Fibroblast of lung (primary cell): ENCODE results near the gene ACOXL. TPM values are rescaled to one million over a fixed set of nuclear protein-coding genes. Genes with fewer than 3 reads are reported as not detected.

Experiments used
- DNase-seq, 2 donors: peaks; one replicate each; pipeline versions ENCODE4 v3.0.0 to v3.0.0-alpha.2; 2010; ENCODE audit warnings: low read depth in 2 of 2
- H2AFZ ChIP-seq: 2 replicates; pipeline ENCODE4 v1.5.1; 2012; ENCODE audit warnings: low read length, control low read depth, inconsistent platforms
- H3K27ac ChIP-seq: 2 replicates; pipeline ENCODE4 v1.5.1; 2011; ENCODE audit warnings: low read length, control low read depth; ENCODE audit not compliant: insufficient read depth
- H3K27me3 ChIP-seq: 2 replicates; pipeline ENCODE4 v1.5.1; 2011; ENCODE audit warnings: mild to moderate bottlenecking, low read length; ENCODE audit not compliant: control insufficient read depth, insufficient read depth
- H3K36me3 ChIP-seq: 2 replicates; pipeline ENCODE4 v1.5.1; 2011; ENCODE audit warnings: low read length; ENCODE audit not compliant: control insufficient read depth, insufficient read depth
- H3K4me1 ChIP-seq: 2 replicates; pipeline ENCODE4 v1.5.1; 2011; ENCODE audit warnings: low read length; ENCODE audit not compliant: control insufficient read depth, insufficient read depth; ENCODE audit errors: extremely low read depth
- H3K4me2 ChIP-seq: 2 replicates; pipeline ENCODE4 v1.5.1; 2011; ENCODE audit warnings: low read length, control low read depth; ENCODE audit not compliant: insufficient read depth; ENCODE audit errors: extremely low read depth
- H3K4me3 ChIP-seq, 4 experiments: fragments of 200-600 bp in 1 of 4; sonication (generic) in 1 of 4; replicated peaks in 1 of 4; 2 replicates each; pipeline ENCODE4 v1.5.1; 2011 to 2016; ENCODE audit warnings: low read length in 4 of 4, low read depth in 3 of 4, mild to moderate bottlenecking in 3 of 4, control low read depth in 2 of 4, inconsistent platforms in 1 of 4, mixed read lengths in 1 of 4; ENCODE audit not compliant: insufficient read depth in 1 of 4; ENCODE audit errors: control extremely low read depth in 1 of 4
- H3K79me2 ChIP-seq: 2 replicates; pipeline ENCODE4 v1.5.1; 2012; ENCODE audit warnings: mild to moderate bottlenecking, low read length, inconsistent platforms; ENCODE audit not compliant: control insufficient read depth, insufficient read depth
- H3K9ac ChIP-seq: 2 replicates; pipeline ENCODE4 v1.5.1; 2011; ENCODE audit warnings: mild to moderate bottlenecking, low read length, control low read depth; ENCODE audit not compliant: insufficient read depth
- H3K9me3 ChIP-seq: 2 replicates; pipeline ENCODE4 v1.5.1; 2012; ENCODE audit warnings: low read depth, low read length; ENCODE audit not compliant: control insufficient read depth, insufficient read depth
- H4K20me1 ChIP-seq: 2 replicates; pipeline ENCODE4 v1.5.1; 2011; ENCODE audit warnings: low read length; ENCODE audit not compliant: control insufficient read depth, insufficient read depth; ENCODE audit errors: extremely low read depth
- EZH2 ChIP-seq: IDR thresholded peaks from 2 replicates; pipeline ENCODE4 v1.5.1; 2012; ENCODE audit warnings: low read length, control low read depth, mild to moderate bottlenecking; ENCODE audit errors: missing control alignments
- polyA plus RNA-seq, 2 donors: library from polyadenylated mRNA; depleted of rRNA in 1 of 2; stranded (reverse) in 1 of 2; unstranded in 1 of 2; fragments of >200 nt; gene quantifications; 2 replicates each; pipeline ENCODE4 v1.2.1, GENCODE V29; 2011 to 2012; ENCODE audit warnings: missing spikeins in 1 of 2
- total RNA-seq: library from RNA; depleted of rRNA; stranded (reverse); fragments of >200 nt; gene quantifications from 2 replicates; pipeline ENCODE4 v1.2.1, GENCODE V29; 2014
- TF ChIP-seq, protein P1 (sequence below), 2 donors: IDR thresholded peaks in 1 of 2; conservative IDR thresholded peaks in 1 of 2; 1 replicate in 1 of 2; 2 replicates in 1 of 2; pipeline ENCODE4 v1.5.1; 2011 to 2012; ENCODE audit warnings: low read length in 2 of 2, control low read depth in 1 of 2, inconsistent platforms in 1 of 2, low read depth in 1 of 2, mild to moderate bottlenecking in 1 of 2

ACOXL gene
- total and polyA plus RNA-seq, 2 donors (not counting 1 experiment from before 2014, with no cell fraction given): not detected

DNA sequence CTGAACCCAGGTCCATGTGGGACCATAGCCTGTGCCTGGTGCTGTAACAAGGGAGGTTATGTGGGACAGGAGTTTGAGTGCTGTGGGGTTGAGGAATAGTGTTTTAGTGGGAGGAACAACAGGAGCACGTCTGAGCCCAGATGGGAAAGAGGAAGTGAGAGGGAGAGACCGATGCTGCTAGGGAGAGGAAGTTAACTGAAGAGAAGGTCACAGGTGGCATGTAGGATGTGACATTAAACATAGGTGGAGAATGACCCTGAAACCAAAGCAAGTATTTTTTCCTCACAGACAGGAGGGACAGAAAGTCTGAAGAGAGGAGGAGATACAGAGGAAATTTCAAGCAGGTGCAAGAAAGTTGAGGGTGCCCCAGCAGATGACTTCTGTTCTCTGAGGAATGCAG lies 87.8 kb downstream of the ACOXL start:
- Histone ChIP-seq H3K27me3 (no peaks in the 10 kb centered on the region), H3K36me3 (no peaks in the 10 kb centered on the region), H4K20me1 (no peaks in the 10 kb centered on the region), H3K4me3 (no peak overlapping the region), H3K27ac (no peak overlapping the region), H3K79me2 (no peaks in the 10 kb centered on the region), H3K9ac (no peak overlapping the region), H2AFZ (no peak overlapping the region), H3K4me2 (no peak overlapping the region), H3K9me3 (no peaks in the 10 kb centered on the region), H3K4me1 (no peaks in the 10 kb centered on the region)
- DNase-seq: no peak
- TF ChIP-seq, protein P1, sequence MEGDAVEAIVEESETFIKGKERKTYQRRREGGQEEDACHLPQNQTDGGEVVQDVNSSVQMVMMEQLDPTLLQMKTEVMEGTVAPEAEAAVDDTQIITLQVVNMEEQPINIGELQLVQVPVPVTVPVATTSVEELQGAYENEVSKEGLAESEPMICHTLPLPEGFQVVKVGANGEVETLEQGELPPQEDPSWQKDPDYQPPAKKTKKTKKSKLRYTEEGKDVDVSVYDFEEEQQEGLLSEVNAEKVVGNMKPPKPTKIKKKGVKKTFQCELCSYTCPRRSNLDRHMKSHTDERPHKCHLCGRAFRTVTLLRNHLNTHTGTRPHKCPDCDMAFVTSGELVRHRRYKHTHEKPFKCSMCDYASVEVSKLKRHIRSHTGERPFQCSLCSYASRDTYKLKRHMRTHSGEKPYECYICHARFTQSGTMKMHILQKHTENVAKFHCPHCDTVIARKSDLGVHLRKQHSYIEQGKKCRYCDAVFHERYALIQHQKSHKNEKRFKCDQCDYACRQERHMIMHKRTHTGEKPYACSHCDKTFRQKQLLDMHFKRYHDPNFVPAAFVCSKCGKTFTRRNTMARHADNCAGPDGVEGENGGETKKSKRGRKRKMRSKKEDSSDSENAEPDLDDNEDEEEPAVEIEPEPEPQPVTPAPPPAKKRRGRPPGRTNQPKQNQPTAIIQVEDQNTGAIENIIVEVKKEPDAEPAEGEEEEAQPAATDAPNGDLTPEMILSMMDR (conservative IDR thresholded peaks at IDR 0.05 in 1 of 2, IDR thresholded peaks at IDR 0.05 in 1 of 2; ENCODE audit: low read depth in 1 of 2, low read length in 2 of 2): no peak
- TF ChIP-seq EZH2: no peak

DNA sequence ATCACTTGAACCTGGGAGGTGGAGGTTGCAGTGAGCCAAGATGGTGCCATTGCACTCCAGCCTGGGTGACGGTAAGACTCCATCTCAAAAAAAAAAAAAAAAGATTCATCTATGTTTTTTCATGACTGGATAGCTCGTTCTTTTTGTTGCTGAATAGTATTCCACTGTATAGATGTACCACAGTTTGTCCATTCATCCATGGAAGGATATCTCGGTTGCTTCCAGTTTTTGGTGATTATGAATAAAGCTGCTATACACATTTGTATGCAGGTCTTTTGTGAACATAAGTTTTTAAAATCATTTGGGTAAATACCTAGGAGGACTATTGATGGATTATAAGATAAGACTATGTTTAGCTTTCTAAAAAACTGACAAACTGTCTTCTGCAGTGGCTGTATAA lies 90.8 kb downstream of the ACOXL start:
- H3K4me2 ChIP-seq: no peak overlapping the region
- H3K9ac ChIP-seq: no peak overlapping the region
- no peaks in the 10 kb centered on the region for H3K9me3 ChIP-seq
- TF ChIP-seq, protein P1 (conservative IDR thresholded peaks at IDR 0.05 in 1 of 2, IDR thresholded peaks at IDR 0.05 in 1 of 2; ENCODE audit: low read depth in 1 of 2, low read length in 2 of 2): no peak
- no peak for TF ChIP-seq EZH2
- H3K27me3 ChIP-seq: no peaks in the 10 kb centered on the region
- no peaks in the 10 kb centered on the region for H3K79me2 ChIP-seq
- H3K4me3 ChIP-seq: no peak overlapping the region
- no peaks in the 10 kb centered on the region for H3K36me3 ChIP-seq
- no peak overlapping the region for H2AFZ ChIP-seq
- DNase-seq: no peak
- no peaks in the 10 kb centered on the region for H3K4me1 ChIP-seq
- no peak overlapping the region for H3K27ac ChIP-seq
- no peaks in the 10 kb centered on the region for H4K20me1 ChIP-seq

- H4K20me1 ChIP-seq: no peaks in the 10 kb centered on the region
- no peak overlapping the region for H3K27ac ChIP-seq
- no peak overlapping the region for H2AFZ ChIP-seq
- DNase-seq: no peak
- no peaks in the 10 kb centered on the region for H3K9me3 ChIP-seq
- H3K4me1 ChIP-seq: no peaks in the 10 kb centered on the region
- peaks cover 5% of the 10 kb centered on the region for H3K27me3 ChIP-seq
- H3K79me2 ChIP-seq: no peaks in the 10 kb centered on the region
- no peak overlapping the region for H3K9ac ChIP-seq
- no peak overlapping the region for H3K4me3 ChIP-seq
- TF ChIP-seq, protein P1 (conservative IDR thresholded peaks at IDR 0.05 in 1 of 2, IDR thresholded peaks at IDR 0.05 in 1 of 2; ENCODE audit: low read depth in 1 of 2, low read length in 2 of 2): no peak
- TF ChIP-seq EZH2: no peak
- no peaks in the 10 kb centered on the region for H3K36me3 ChIP-seq
- H3K4me2 ChIP-seq: no peak overlapping the region
These were observed 95.1 kb downstream of the ACOXL start for GRCh38 chr2:110827511-110827910.
